Right lung (tissue), 5 donors: Measurements from ENCODE around the gene GNAT1. TPM values are rescaled to one million over a fixed set of nuclear protein-coding genes. Genes with fewer than 3 reads are reported as not detected.
"Not testable (repeated sequence)": the region's sequence is repeated elsewhere in the genome, so short reads cannot be mapped to it uniquely, and the experiment has no call there.

Source experiments
- DNase-seq, 2 donors: peaks; one replicate each; pipeline ENCODE4 v3.0.0-alpha.2; 2013
- polyA plus RNA-seq, 5 donors: library from polyadenylated mRNA; unstranded; fragments of 120-200 nt; gene quantifications; one replicate each; pipeline versions ENCODE4 v1.2.1 to v1.2.3, GENCODE V29; 2013; ENCODE audit warnings: inconsistent platforms in 1 of 5, low replicate concordance in 1 of 5; ENCODE audit not compliant: insufficient read length in 5 of 5, insufficient read depth in 1 of 5

Gene GNAT1
- polyA plus RNA-seq, 5 donors: not detected

- DNase-seq: no peak
Observed at GRCh38 chr3:50239649-50240048, 48.2 kb downstream of the GNAT1 start.

DNA sequence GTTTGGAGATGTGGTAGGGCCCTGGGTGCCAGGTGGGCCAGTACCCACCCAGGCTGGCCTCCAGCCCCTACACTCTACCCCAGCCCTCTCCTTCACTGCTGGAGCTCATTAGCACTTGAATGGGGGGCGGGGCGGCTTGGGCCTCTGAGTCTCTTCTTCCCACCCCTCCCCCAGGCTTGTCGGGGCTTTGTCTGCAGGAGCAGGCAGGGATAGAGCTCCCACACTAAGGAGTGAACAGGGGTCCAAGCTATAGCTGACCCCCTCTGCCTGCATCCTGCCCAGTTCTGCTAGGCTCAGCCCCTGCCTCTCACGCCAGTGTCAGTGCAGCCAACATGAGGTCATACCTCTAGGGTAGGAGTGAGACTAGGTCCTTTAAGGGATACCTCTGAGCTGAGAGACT lies 49.8 kb downstream of the GNAT1 start:
- no peak for DNase-seq

GRCh38 chr3:50241713-50242380 lies 50.4 kb downstream of the GNAT1 start:
- no peak for DNase-seq

GRCh38 chr3:50242381-50242770 lies 51.0 kb downstream of the GNAT1 start:
- DNase-seq: no peak

GRCh38 chr3:50242851-50243542 lies 51.6 kb downstream of the GNAT1 start:
- DNase-seq: no peak

DNA sequence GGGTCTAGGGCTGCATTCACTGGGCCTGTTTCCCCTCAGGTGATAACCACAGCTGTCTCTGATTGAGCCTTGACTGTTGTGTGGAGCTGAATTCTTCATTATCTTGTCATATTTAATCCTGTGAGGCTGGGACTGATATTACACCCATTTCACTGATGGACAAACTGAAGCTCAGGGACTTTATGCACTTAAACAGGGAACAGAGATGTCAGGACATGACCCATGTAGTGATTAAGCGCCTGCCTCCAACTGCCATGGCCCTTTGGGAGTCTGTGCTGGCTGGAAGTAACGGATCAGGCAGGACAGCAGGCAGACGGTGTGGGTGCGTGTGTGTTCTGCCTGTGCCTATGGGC lies 52.1 kb downstream of the GNAT1 start:
- DNase-seq: no peak

GRCh38 chr3:50244813-50245212 lies 53.4 kb downstream of the GNAT1 start:
- DNase-seq: not testable (repeated sequence)

DNA sequence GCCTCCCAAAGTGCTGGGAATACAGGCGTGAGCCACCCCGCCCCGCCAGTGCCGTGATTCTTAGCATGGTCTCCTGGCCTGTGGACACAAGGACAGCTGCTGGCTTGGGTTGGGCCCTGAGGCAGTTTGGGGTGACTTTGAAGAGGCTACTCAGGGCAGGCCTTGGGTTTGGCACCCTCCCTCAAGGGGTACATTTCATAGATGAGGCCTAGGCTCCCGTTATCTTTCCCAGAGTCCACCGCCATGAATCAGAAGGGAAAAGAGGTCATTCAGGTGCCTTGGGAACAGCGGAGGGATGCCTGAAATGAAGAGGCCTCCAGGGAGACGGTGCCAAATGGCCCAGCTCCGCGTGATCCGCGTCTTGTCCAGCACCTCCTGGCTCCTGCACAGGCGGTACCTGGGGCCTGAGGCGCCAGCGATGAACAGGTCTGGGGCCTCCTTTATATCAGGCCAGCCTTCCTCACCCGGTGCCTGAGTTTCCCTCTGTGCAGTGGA lies 53.9 kb downstream of the GNAT1 start:
- DNase-seq: no peak

GRCh38 chr3:50245831-50246516 lies 54.6 kb downstream of the GNAT1 start:
- peak; percentile 77 to 85 for DNase-seq

DNA sequence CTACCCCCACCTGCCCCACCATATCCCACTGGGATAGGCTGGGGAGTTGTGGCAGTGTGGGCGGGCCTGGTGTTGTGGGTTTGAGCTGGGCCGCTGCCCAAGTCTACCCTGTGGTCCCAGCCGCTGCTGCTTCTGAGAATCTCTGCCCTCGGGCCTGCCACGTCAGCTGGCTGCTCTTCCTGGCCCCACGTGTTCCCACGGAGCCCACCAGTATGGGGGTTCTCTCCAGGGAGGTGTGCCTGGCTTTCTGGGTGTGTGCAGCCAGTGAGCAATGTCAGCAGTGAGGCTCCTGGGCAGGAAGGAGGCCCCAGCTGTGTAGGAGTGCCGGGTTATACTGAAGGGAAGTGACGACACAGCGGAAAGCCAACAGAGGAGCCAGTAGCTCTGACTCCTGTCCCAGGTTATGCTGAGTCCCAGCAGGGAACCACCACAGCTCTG lies 55.1 kb downstream of the GNAT1 start:
- DNase-seq: no peak

Other genes starting within 250 kb of the GNAT1 start
- 100 to 1,000 TPM; 347 to 542 (median 418) TPM for gene RBM5, start 102.7 kb upstream of the GNAT1 start, polyA plus RNA-seq
- 10 to 100 TPM; 33.1 to 57.1 (median 44.4) TPM for gene SEMA3F, start 36.3 kb upstream of the GNAT1 start, polyA plus RNA-seq
- 10 to 100 TPM in 1 of 5 donors, 1 to 10 TPM in 4; 5.3 to 10.0 (median 7.9) TPM for gene SLC38A3, start 13.7 kb downstream of the GNAT1 start, polyA plus RNA-seq
- gene GNAI2, start 44.6 kb downstream of the GNAT1 start, polyA plus RNA-seq: 100 to 1,000 TPM; 234 to 282 (median 257) TPM
- 10 to 100 TPM; 14.9 to 31.5 (median 29.6) TPM for gene SEMA3B, start 77.5 kb downstream of the GNAT1 start, polyA plus RNA-seq
- gene LSMEM2, start 87.5 kb downstream of the GNAT1 start, polyA plus RNA-seq: 1 to 10 TPM in 1 of 5 donors, under 1 TPM in 4; 0.14 to 1.4 (median 0.36) TPM
- gene IFRD2, start 100.8 kb downstream of the GNAT1 start, polyA plus RNA-seq: 10 to 100 TPM; 26.6 to 46.5 (median 34.0) TPM
- 1 to 10 TPM; 2.9 to 5.8 (median 3.2) TPM for gene HYAL3, start 107.8 kb downstream of the GNAT1 start, polyA plus RNA-seq
- 10 to 100 TPM in 1 of 5 donors, 1 to 10 TPM in 4; 6.1 to 10.2 (median 7.9) TPM for gene NAA80, start 107.8 kb downstream of the GNAT1 start, polyA plus RNA-seq
- gene HYAL1, start 112.0 kb downstream of the GNAT1 start, polyA plus RNA-seq: 1 to 10 TPM; 2.2 to 3.1 (median 2.5) TPM
- 100 to 1,000 TPM in 1 of 5 donors, 10 to 100 TPM in 4; 67.8 to 113 (median 77.3) TPM for gene HYAL2, start 131.1 kb downstream of the GNAT1 start, polyA plus RNA-seq
- gene TUSC2, start 136.6 kb downstream of the GNAT1 start, polyA plus RNA-seq: 10 to 100 TPM; 18.4 to 26.2 (median 18.9) TPM
- 10 to 100 TPM; 24.1 to 34.2 (median 27.9) TPM for gene RASSF1, start 149.2 kb downstream of the GNAT1 start, polyA plus RNA-seq
- 10 to 100 TPM in 4 of 5 donors, 1 to 10 TPM in 1; 4.7 to 32.7 (median 20.9) TPM for gene ZMYND10, start 154.1 kb downstream of the GNAT1 start, polyA plus RNA-seq
- gene NPRL2, start 159.2 kb downstream of the GNAT1 start, polyA plus RNA-seq: 10 to 100 TPM; 27.5 to 36.0 (median 30.8) TPM
- gene CYB561D2, start 159.3 kb downstream of the GNAT1 start, polyA plus RNA-seq: 10 to 100 TPM in 2 of 5 donors, 1 to 10 TPM in 3; 7.8 to 12.1 (median 9.5) TPM
- gene TMEM115, start 167.9 kb downstream of the GNAT1 start, polyA plus RNA-seq: 10 to 100 TPM; 22.2 to 38.0 (median 27.5) TPM